Astrocyte of the cerebellum (primary cell): ENCODE results near the gene DCTN2.

Experiments used
- DNase-seq: peaks from one replicate; pipeline ENCODE4 v3.0.0-alpha.2; 2011; ENCODE audit warnings: low read depth
- H3K4me3 ChIP-seq: 2 replicates; pipeline ENCODE4 v1.5.1; 2011; ENCODE audit warnings: mild to moderate bottlenecking, low read depth, low read length, moderate library complexity
- in situ Hi-C: cut with HindIII; loops from 2 replicates; pipeline ENCODE4 v1.10.0; 2017; ENCODE audit warnings: low sequenced_read_pairs
- TF ChIP-seq, protein P1 (sequence below): IDR thresholded peaks from 2 replicates; pipeline ENCODE4 v1.5.1; 2012; ENCODE audit warnings: low read length, low read depth, moderate library complexity, mild to moderate bottlenecking; ENCODE audit errors: missing control alignments

DCTN2 gene

DNA sequence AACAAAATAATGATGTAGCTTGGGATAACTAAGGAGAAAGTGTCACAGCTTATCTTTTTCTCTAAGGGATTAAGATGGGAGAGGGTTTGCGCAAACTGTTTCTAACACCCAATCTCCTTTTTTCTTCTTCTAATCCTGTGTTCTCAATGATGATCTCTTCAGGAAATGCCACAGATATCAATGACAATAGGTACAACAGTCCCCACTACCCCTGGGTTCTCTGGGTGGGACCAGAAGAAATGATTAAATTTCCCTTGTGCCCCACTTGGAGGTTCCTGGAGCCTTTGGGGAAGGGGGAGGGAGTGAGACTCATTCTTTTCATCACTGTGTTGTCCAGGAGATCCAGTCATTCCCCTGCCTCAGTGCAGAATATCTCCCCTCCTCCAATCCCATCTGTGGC lies 35.4 kb upstream of the DCTN2 start:
- DNase-seq = no peak
- no peak overlapping the region for H3K4me3 ChIP-seq
- in situ Hi-C loops = no loop called here
- TF ChIP-seq, protein P1, sequence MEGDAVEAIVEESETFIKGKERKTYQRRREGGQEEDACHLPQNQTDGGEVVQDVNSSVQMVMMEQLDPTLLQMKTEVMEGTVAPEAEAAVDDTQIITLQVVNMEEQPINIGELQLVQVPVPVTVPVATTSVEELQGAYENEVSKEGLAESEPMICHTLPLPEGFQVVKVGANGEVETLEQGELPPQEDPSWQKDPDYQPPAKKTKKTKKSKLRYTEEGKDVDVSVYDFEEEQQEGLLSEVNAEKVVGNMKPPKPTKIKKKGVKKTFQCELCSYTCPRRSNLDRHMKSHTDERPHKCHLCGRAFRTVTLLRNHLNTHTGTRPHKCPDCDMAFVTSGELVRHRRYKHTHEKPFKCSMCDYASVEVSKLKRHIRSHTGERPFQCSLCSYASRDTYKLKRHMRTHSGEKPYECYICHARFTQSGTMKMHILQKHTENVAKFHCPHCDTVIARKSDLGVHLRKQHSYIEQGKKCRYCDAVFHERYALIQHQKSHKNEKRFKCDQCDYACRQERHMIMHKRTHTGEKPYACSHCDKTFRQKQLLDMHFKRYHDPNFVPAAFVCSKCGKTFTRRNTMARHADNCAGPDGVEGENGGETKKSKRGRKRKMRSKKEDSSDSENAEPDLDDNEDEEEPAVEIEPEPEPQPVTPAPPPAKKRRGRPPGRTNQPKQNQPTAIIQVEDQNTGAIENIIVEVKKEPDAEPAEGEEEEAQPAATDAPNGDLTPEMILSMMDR = no peak

DNA sequence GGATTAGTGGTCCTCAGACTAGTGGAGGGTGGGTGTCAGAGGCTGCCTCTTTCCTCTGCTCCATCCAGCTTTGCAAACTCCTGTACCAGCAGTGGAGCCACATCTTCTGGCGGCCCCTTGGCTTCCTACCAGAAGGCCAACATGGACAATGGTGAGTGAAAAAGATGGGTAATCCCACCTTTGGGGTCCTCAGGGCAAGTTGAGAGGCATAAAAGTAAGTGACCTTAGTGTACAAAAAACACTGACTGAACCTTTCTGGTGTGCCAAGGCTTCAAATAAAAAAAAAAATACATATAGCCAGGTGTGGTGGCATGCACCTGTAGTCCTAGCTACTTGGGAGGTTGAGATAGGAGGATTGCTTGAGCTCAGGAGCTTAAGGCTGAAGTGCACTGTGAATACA lies 34.8 kb upstream of the DCTN2 start:
- H3K4me3 ChIP-seq = no peak overlapping the region
- TF ChIP-seq, protein P1 = no peak
- DNase-seq = no peak
- in situ Hi-C loops = no loop called here

DNA sequence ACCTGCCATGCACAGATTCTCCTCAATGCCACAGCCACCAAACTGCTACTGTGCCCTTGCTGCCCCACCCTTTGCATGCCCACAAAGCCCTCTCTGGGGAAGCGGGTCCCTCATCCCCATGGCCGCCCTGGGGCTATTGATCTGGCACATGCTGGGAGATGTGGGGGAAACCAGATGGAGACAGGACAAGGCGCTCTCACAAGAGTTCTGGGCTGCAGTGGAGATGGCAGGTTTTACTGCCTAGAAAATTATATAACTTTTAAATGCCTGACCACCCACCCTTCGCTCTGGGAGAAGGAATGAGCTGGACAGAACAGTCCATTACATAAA lies 33.4 kb upstream of the DCTN2 start:
- DNase-seq = no peak
- H3K4me3 ChIP-seq = no peak overlapping the region
- in situ Hi-C loops = no loop called here
- TF ChIP-seq, protein P1 = no peak

DNA sequence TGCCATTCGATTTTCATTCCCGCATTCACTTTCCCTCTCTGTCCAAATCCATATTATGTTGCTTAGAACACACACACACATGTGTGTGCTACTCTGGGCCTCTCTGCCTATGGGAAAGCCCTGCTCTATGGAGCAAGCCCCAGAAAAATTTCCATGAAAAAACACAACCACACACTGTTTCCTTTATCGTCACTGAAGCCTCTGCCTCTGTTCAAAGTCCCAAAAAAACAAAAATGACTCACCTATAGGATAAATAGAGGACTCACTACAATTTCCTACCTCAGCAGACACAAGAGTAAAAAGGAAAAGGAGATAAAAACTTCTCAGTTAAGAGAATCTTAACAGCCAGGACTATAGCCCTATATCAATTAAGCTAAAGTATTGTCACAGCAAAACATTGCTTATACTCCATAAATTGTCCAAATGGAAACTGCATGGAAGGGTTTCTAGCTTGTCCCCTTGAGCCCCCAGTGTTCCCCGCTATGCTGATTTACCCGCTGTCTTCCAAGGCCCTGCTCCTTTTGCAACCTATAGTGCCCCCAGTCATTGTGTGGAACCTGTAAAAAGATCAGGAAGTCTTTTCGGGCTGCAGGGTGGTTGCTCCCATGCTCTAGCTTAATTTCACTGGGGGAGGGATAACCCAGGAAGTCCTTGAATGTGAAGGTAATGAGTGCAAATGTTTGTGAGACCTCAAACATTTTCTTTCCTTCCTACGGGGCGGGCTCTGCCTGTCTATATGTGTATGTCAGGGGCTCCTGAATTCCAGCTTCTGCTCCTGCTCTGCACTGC lies 32.9 kb upstream of the DCTN2 start:
- TF ChIP-seq, protein P1 = no peak
- DNase-seq = no peak
- in situ Hi-C loops = no loop called here
- H3K4me3 ChIP-seq = no peak overlapping the region

DNA sequence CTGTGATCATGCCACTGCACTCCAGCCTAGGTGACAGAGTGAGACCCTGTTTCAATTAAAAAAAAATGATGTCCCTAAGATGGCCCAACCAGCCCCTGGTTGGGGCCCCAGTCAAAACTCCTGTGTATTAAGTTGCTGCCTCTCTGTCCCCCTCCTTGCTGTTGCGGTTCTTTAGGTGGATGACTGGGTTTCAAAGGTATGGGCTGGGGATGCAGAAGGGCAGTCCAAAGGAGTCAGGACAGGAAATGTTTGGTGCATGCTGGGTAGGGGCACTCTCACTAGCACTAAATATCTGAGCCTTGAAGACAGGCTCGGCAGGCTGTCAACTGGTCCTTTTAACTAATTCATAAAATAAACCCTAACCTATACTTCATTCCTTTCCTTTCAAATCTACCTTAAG lies 32.0 kb upstream of the DCTN2 start:
- H3K4me3 ChIP-seq = no peak overlapping the region
- DNase-seq = no peak
- in situ Hi-C loops = no loop called here
- TF ChIP-seq, protein P1 = no peak

DNA sequence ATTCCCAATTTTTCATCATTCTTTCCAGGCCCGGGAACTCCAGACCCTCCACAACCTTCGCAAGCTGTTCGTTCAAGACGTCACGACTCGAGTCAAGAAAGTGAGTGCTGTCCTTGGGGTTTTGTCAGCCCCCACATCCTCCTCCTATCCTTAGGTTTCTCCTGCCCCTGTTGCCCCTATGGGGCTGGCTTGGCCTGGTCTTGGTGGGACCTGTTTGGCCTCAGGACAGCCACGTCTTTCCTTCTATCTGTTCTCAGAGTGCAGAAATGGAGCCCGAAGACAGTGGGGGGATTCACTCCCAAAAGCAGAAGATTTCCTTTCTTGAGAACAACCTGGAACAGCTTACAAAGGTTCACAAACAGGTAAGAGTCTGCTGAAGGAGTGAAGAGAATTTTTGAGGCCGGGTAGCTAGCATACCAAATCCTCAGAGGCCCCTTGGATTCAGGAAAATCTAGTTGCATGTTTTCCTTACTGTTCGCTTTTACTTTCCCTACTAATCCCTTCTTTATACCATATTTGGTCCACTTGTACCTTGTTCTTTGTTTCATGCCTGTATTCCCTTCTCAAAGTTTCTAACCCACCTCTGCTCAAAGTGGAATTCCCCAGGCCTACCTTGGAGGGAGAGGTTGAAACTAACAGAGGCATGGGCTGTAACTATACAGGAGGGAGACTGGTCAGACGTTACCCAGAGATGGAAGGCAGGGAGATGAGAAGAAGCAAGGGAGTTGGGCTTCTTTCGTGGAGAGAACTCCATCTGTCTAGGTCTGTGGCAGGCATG lies 31.2 kb upstream of the DCTN2 start:
- TF ChIP-seq, protein P1 = no peak
- DNase-seq = no peak
- in situ Hi-C loops = no loop called here
- H3K4me3 ChIP-seq = no peak overlapping the region
